Measurements from ENCODE around the gene PLA2G12A. TPM values are rescaled to one million over a fixed set of nuclear protein-coding genes. Genes with fewer than 3 reads are reported as not detected.

The PLA2G12A gene
- total RNA-seq, 1 donor from 2014 or later, result 31.1 TPM

- Mint-ChIP-seq H3K27ac (ENCODE audit: unreplicated experiment) (peak overlapping the region; percentile 52), H3K9me3 (ENCODE audit: unreplicated experiment) (no peaks in the 10 kb centered on the region), H3K27me3 (ENCODE audit: unreplicated experiment) (peaks cover 3% of the 10 kb centered on the region), H3K36me3 (ENCODE audit: low read depth, unreplicated experiment) (peaks cover 2% of the 10 kb centered on the region), H3K4me1 (ENCODE audit: unreplicated experiment) (peaks cover 15% of the 10 kb centered on the region), H3K4me3 (ENCODE audit: unreplicated experiment) (peak overlapping the region; percentile 92)
- TF ChIP-seq CTCF (IDR thresholded peaks at IDR 0.05; ENCODE audit: unreplicated experiment), result no peak
- DNase-seq (ENCODE audit: low spot score), result no peak
Measured at GRCh38 chr4:109729117-109729717, 653 bp downstream of the PLA2G12A start.

- peaks cover under 1% of the 10 kb centered on the region for H3K36me3 Mint-ChIP-seq (ENCODE audit: low read depth, unreplicated experiment)
- no peak overlapping the region for H3K27ac Mint-ChIP-seq (ENCODE audit: unreplicated experiment)
- DNase-seq (ENCODE audit: low spot score), result no peak
- peaks cover 15% of the 10 kb centered on the region for H3K4me1 Mint-ChIP-seq (ENCODE audit: unreplicated experiment)
- peak overlapping the region; percentile 92 for H3K4me3 Mint-ChIP-seq (ENCODE audit: unreplicated experiment)
- H3K27me3 Mint-ChIP-seq (ENCODE audit: unreplicated experiment), result peaks cover 3% of the 10 kb centered on the region
- no peak for TF ChIP-seq CTCF (IDR thresholded peaks at IDR 0.05; ENCODE audit: unreplicated experiment)
- H3K9me3 Mint-ChIP-seq (ENCODE audit: unreplicated experiment), result no peaks in the 10 kb centered on the region
Measured at GRCh38 chr4:109728385-109728784, 1.5 kb downstream of the PLA2G12A start.

GRCh38 chr4:109723110-109723509 is 6.8 kb downstream of the PLA2G12A start:
- no peaks in the 10 kb centered on the region for H3K27me3 Mint-ChIP-seq (ENCODE audit: unreplicated experiment)
- TF ChIP-seq CTCF (IDR thresholded peaks at IDR 0.05; ENCODE audit: unreplicated experiment), result no peak
- no peak overlapping the region for H3K4me3 Mint-ChIP-seq (ENCODE audit: unreplicated experiment)
- H3K4me1 Mint-ChIP-seq (ENCODE audit: unreplicated experiment), result peaks cover 4% of the 10 kb centered on the region
- DNase-seq (ENCODE audit: low spot score), result no peak
- no peaks in the 10 kb centered on the region for H3K9me3 Mint-ChIP-seq (ENCODE audit: unreplicated experiment)
- no peak overlapping the region for H3K27ac Mint-ChIP-seq (ENCODE audit: unreplicated experiment)
- H3K36me3 Mint-ChIP-seq (ENCODE audit: low read depth, unreplicated experiment), result peaks cover 14% of the 10 kb centered on the region

GRCh38 chr4:109722357-109722756 is 7.5 kb downstream of the PLA2G12A start:
- no peak overlapping the region for H3K4me3 Mint-ChIP-seq (ENCODE audit: unreplicated experiment)
- H3K9me3 Mint-ChIP-seq (ENCODE audit: unreplicated experiment), result no peaks in the 10 kb centered on the region
- no peak for TF ChIP-seq CTCF (IDR thresholded peaks at IDR 0.05; ENCODE audit: unreplicated experiment)
- no peaks in the 10 kb centered on the region for H3K27me3 Mint-ChIP-seq (ENCODE audit: unreplicated experiment)
- H3K36me3 Mint-ChIP-seq (ENCODE audit: low read depth, unreplicated experiment), result peaks cover 20% of the 10 kb centered on the region
- no peak for DNase-seq (ENCODE audit: low spot score)
- H3K4me1 Mint-ChIP-seq (ENCODE audit: unreplicated experiment), result no peaks in the 10 kb centered on the region
- no peak overlapping the region for H3K27ac Mint-ChIP-seq (ENCODE audit: unreplicated experiment)

GRCh38 chr4:109721033-109721432 is 8.8 kb downstream of the PLA2G12A start:
- H3K4me3 Mint-ChIP-seq (ENCODE audit: unreplicated experiment), result no peak overlapping the region
- peaks cover 31% of the 10 kb centered on the region for H3K36me3 Mint-ChIP-seq (ENCODE audit: low read depth, unreplicated experiment)
- H3K9me3 Mint-ChIP-seq (ENCODE audit: unreplicated experiment), result no peaks in the 10 kb centered on the region
- no peak for DNase-seq (ENCODE audit: low spot score)
- no peaks in the 10 kb centered on the region for H3K27me3 Mint-ChIP-seq (ENCODE audit: unreplicated experiment)
- H3K4me1 Mint-ChIP-seq (ENCODE audit: unreplicated experiment), result no peaks in the 10 kb centered on the region
- TF ChIP-seq CTCF (IDR thresholded peaks at IDR 0.05; ENCODE audit: unreplicated experiment), result no peak
- no peak overlapping the region for H3K27ac Mint-ChIP-seq (ENCODE audit: unreplicated experiment)
